Activated CD4-positive, alpha-beta T cell treated with anti-CD3 and anti-CD28 coated beads, Interleukin-2, amount 50 U/mL, for 4 hours (primary cell): ENCODE results near the gene VAV3.
"Not testable (repeated sequence)": the region's sequence is repeated elsewhere in the genome, so short reads cannot be mapped to it uniquely, and the experiment has no call there.

ENCODE experiments used
- DNase-seq, 2 experiments: peaks; one replicate each; pipeline ENCODE4 v3.0.0-alpha.2; 2020

Gene VAV3

DNA sequence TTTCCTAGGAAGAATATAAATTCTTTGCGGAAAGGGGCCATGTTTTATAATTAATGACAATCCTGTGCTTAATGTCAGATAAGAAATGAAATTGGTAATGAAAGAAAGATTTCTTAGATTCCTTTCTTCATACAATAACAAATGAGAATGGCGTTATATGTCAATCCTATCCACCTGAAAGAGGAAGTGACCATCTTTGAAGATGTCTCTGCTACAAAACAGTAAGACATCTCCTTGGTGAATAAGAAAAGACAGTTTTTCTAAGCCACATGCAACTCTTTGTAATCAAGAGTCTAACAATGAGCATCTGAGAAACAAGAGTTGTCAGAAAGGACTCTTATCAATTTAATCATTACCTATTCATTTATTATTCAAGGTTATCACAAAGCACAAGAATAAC lies 286.0 kb downstream of the VAV3 start:
- DNase-seq = no peak

DNA sequence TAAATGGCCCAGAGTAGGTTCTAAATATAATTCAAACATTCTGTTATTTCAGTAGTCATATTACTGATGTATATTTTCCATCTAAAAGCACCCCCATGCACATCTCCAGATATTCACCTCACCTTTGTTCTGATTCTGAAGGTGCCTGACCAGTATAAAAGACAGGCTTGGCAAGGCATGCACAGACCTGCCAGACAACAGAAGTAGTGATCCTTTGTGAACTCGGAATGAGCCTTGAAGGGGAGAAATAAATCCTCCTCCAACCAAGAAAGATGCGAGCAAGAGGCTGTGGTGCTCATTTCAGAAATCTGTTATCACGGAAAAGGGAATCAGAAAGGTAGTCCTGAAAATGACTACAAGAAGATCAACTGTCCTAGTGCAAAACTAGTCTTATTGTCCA lies 287.3 kb downstream of the VAV3 start:
- no peak for DNase-seq

DNA sequence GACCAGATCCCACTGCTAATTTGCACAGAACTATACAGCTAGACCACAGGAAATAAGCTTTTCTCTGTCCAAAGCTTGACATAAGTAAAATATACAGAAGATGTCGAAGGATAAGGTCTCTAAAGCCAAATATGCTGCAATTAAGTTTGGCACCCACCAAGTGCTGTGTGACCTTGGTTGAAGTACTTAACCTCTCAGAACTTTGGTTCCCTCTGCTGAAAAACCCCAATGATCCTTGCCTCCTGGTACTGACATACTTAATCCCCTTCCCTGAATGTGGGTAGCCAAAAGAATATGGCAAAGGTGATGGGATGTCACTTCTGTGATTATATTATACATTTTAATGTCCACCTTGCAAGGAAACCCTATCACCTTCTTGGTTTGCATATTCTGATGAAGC lies 290.5 kb downstream of the VAV3 start:
- DNase-seq = no peak

DNA sequence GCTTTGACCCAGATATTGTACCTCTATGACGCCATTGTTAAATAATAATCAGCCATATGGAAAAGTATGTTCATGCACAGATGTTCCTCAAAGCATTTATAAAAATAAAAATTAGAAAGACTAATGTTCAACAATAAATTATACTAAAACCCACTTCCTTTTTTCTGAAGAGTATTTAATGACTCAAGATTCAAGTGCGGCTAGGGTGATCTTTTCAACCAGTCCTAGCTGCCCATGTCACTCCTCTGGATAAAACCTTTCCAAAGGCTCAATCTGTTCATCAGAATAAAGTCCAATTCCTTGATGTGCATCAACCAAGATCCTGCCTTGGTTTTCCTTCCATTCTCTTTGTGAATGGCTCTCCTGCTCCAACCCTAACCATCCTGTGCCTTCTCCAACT lies 292.0 kb downstream of the VAV3 start:
- no peak for DNase-seq

DNA sequence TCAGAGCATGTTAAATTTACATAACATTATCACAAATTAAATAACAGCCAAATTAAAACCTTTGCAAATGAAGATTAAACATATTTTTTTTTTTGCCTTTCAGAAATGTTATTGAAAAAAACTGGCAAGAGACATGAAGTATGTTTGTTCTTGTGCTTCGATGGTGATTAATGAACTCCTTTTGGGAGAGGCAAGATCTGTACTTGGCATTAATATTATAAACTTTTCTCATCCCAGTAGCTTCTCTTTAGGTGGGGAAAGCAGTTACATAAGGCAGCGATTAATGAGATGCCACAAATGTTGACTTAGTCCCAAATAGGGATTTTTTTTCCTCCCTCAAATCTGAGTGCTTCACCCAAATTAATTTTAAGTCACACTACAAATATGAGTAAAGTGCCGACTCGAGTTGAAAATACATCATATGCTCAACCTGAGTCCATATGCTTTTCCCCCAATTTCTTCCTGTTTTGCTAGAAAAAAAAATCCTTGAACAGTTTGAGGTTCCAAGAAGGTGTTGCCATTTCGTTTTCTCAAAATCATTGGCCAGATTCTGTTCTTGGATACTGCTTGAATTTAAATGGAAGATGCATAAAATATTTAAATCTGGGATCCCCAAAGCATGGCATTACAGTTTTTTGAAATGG lies 294.5 kb downstream of the VAV3 start:
- no peak for DNase-seq

DNA sequence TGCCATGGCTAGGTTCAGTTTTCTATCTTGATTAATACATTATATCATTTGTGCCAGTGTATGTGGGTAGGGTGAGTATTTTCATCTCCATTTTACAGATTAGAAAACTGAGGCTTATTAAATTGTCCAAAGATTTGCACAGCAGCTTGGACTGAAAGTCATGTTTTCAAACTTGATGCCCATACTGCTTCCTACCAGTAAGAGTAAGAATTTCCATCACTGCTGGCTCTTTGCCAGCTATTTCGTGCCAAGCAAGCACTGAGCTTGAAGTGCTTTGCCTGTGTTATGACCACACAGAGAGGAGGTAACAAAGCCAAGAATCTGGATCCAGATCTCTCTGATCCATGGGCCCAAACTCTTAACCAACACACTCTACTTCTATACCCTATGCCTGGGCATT lies 295.0 kb downstream of the VAV3 start:
- DNase-seq = no peak

DNA sequence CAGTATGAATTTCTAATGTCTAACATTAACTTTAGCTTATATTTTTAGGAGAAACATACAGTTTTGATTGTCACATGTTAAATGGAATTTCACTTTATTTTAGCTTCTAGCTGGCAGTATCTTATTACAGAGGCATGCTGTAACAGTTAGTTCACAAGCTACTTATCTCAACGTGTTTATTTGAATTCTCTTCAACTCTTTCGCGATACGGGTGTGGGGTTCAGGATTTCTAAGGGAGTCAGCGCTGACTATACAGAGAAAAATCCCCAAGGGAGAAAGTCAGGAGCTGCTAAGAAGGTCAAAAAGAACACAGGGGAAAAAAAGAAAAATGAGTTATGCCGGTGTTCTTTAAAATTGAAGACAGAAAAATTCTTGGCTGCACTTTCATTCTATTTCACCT lies 296.2 kb downstream of the VAV3 start:
- DNase-seq = no peak

DNA sequence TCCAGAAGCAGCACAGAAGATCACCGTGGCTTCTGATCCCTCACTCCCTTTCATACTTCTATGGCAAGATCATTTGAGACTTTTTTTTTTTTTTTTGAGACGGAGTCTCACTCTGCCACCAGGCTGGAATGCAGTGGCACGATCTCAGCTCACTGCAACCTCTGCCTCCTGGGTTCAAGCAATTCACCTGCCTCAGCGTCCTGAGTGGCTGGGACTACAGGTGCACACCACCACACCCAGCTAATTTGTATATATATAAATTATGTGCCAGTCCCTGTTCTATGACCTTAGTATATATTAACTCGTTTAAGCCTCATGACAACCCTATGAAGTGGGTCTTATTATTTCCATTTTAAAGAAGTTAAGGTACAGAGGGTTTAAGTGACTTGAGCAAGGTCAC lies 298.5 kb downstream of the VAV3 start:
- no peak for DNase-seq

DNA sequence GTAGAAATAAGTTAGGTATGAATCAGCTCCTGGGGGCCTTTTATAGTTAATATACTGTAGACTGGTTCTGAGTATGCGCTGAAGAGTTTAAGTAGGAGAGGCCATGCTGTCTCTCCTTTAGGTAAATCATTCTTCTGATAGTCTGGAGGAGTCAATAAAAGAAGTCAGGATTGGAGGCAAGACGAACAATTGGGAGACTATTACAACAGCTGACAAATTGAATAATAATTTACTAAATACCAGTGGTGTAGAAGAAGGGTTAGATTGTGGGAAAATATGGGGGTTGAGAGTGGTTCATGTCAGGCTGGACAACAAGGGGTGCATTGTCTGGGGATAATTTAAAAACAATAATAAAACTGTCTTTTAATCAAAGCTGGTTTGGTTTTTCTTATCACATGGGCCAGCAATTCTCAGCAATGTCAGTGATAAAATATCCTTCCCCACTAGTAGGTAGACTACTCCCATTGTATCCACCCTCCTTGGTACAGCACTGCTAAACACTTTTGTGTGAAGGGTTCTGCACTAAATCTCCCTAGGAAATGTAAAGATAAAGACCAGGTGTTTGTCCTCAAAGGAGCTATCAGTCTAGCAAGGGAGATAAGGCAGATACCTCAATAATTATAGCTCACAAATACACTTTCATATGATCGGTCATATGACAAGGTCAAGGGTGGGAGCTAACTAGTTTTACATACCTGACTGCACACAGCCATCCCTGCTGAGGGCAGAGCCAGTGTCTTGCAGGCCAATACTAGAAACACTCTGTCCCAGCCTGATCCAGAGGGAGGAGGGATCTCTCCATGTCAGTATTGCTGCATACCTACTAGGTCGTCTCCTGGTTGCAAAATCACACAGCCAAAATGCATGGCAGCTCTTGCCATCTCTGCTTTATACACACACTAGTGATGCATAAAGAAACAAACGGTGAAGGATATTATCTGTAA lies 299.7 kb downstream of the VAV3 start:
- no peak for DNase-seq

DNA sequence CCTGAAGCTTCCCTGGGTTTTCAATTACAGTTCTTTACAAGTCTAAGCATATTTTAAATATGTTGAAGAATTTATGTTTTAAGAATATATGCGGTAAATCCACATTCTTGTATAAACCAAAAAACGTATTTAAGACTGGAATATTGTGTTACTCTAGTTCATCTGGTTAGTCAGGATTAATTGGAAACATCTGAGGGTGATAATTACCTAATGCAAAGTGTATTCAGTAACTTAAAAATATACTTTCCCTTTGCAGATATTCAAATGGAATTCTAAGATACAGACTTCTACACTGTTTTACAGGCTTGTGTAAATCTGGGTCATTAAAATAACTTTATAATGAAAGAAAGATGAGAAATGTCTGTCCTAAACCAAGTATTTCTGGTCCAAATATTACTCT lies 302.0 kb downstream of the VAV3 start:
- DNase-seq = no peak

DNA sequence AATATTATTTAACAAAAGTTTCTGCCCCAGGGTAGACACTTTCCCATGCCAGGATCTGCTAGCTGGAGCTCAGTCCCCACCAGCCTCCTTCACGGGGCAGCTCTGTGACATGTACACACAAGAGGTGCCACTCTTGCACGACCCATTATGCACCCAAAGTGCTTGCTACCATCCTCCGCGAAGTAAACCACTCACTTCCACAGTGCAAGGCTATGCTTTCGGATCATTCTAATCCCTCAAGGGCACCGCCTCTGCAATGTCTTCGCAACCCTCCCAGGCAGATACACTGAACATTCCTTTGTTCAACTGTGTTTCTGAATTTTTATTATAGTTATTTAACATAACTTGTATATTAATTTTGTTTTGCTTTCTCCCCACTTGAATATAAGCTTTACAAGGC lies 303.8 kb downstream of the VAV3 start:
- DNase-seq = no peak

DNA sequence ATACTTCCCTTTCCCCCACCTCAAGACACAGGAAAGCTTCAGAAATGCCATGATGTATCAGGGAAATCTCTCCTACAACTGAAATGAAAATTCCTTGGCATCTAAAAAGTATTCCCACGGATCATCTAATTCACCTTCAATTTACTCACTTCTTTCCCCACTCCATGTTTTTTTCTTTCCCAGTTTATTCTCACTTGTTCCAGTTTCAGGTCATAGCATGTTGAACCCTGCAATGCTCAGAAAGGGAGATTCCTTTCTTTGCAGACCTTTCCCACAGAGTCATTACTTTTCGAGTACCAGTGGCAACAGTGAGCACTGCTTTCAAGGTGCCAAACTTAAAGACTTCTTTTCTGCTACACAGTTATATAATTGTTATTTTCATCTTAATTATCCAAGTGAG lies 305.0 kb downstream of the VAV3 start:
- DNase-seq = no peak

DNA sequence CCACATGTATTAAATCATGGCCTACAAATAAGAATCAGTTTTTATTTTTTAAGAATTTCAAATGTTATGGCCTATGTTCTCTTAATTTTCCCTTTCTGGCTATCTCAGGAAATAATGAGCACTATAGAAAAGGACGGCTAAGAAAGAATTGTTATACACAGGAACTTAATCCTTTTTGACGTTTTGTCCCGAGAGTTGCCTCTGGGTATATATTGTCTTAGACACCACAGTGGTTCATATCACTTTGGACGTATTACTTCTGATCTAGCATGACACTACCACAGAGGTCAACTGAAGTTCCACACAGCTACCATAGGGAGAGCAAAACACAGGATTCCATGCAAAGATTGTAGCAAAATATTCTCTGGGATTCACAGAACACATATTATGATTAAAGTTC lies 307.6 kb downstream of the VAV3 start:
- DNase-seq = no peak

DNA sequence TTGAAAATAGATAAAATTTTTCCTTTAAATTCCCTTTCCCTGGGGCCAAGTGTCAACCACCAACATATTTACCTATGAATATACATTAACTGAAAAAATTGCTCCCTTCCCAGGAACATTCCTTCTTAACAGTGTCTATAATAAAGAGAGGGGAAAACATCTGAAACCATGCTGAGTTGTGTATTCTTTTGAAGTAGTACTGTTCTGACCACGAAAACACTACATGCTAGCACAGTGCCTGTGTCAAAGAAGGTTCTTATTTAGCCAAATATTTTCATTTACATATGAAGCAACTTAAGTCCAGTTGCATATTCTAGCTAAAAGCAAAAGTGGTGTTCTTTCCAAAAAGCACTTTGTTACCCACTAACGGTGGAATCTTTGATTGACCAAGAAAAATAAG lies 311.2 kb downstream of the VAV3 start:
- no peak for DNase-seq

DNA sequence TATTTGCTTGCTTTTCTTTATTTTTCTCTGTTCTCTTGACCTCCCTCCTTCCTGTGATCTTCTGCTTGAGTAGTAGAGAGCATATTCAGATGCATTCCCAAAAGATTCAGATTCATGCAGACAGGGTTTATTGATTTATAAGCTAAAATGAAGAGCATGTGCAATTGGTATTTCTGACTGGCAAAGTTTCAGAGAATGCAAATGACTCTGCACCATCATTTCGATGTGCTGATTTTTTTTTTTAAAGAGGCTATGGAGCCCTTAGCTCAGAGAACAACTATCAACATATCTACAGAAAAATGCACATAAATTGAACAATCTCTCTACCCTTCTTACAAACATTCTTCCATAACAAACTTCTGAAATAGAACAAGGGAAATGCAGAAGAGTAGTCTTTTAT lies 312.0 kb downstream of the VAV3 start:
- no peak for DNase-seq

DNA sequence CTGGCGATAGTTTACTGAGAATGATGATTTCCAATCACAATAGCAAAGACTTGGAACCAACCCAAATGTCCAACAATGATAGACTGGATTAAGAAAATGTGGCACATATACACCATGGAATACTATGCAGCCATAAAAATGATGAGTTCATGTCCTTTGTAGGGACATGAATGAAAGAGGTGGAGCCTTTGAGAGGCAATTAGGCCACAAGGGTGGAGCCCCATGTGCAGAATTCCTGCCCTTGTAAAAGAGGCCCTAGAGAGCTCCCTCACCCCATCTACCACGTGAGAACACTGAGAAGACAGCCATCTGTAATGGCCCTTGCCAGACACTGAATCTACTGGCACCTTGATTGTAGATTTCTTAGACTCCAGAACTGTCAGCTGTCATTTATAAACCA lies 314.2 kb downstream of the VAV3 start:
- DNase-seq = not testable (repeated sequence)

DNA sequence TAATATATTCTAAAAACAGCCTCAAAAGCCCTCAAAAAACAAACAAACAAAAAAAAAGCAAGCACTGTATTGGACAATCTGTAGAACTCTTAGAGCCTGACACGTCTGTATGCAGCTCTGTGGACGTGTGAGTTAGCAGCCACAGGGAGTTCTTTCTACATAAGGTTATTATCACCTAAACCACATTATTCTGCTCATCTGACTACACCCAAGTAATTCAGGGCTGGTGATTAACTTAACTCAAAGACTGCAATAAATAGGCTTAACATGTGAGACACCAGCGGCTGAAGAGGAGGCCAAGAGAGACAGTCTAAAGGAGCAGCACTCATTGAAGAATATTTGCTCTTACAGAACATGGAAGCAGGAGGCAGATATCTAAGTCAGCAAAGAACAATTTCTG lies 316.0 kb downstream of the VAV3 start:
- DNase-seq = no peak

DNA sequence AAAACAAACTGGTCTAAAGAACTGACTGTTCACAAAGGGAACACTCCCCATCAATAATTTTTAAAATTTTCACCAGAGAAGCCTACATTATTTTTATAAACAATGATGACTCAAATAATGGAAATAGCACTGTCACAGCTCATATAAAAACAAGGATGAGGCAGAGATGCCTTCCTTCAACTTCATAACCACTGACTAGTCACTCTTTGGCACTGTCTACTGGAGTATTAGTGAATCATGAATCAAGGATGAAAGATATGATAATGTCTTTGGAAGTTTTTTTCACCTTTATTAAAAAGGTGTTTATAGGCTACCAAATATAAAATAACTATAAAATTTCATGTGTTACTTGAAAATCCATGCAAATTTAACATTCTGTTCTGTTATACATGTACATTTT lies 316.9 kb downstream of the VAV3 start:
- no peak for DNase-seq

DNA sequence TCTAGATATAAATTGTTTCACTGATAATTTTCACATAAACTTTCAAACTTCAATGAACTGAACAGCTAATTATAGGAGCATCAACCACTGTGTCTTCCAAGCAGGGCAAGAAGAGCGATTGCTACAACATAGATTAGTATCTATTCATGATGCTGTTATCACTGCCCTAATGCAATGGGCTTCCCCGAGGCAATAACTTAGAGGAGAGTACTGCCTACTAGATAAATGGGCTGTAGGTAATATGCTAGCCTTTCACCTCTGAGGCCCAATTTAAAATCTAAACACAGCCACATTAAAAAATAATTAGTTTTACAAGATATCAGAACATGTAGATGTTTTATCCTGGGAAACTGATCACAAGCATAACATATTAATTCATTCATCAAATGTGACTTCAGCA lies 318.0 kb downstream of the VAV3 start:
- no peak for DNase-seq

DNA sequence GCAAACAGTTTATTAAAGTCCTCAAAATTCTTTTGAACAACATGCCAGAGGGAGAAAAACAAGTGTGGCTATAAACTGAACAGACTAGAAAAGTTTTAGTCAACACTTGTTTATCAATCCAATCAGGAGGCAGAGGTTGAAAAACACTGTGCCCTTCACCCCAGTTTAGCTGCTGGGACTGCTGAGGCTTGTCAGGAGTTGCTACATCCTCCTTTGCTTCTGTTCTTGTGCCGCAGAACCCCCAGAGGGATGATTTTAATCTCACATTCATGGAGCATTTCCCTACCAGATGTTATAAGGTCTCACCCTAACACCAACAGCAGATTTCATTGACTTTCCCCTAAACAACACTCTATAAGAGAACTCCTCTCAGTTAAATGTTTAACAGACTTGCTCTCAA lies 321.2 kb downstream of the VAV3 start:
- no peak for DNase-seq

DNA sequence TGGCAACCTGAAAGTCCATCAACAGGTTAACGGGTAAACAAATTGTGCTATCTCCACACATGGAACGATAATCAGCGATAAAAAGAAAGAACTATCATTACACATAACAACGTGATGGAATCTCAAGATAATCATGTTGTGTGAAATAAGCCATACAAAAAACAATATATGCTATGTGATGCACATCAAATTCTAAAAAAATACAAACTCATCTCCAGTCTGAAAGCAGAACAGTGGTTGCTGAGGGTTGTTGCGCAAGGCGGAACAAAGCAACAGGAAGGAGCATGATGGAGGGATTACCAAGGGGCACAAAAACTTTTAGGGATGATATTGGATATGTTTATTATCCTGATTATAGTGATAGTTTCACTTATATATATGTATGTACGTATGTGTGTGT lies 324.8 kb downstream of the VAV3 start:
- no peak for DNase-seq

DNA sequence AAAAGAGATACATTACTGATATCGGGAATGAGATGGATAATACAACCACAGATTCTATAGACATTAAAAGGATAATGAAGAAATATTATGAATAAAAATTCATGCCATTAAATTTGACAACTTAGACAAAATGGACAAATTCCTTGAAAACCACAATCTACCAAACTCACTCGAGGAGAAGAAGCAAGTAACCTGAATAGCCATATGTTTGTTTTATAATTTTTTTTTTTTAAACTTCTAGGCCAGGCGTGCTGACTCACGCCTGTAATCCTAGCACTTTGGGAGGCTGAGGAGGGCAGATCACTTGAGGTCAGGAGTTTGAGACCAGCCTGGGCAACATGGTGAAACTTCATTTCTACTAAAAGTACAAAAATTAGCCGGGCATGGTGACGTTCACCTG lies 327.9 kb downstream of the VAV3 start:
- DNase-seq = no peak

DNA sequence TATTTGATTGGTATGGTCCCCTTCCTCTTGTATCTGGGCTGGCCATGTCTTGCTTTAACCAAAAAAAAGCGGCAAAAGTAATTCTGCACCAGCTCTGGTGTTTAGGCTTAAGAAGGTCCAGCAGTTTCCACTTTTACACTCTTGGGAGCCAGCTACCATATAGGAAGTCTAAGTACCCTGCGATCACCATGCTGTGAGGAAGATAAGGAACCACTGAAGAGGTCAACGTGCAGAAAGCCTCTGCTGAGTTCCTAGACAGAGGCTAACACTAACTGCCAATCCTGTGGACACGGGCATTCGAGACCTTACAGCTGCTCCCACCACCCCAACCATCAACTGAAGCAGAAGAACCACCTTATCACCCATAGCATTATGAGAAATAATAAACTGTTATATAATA lies 331.4 kb downstream of the VAV3 start:
- no peak for DNase-seq

DNA sequence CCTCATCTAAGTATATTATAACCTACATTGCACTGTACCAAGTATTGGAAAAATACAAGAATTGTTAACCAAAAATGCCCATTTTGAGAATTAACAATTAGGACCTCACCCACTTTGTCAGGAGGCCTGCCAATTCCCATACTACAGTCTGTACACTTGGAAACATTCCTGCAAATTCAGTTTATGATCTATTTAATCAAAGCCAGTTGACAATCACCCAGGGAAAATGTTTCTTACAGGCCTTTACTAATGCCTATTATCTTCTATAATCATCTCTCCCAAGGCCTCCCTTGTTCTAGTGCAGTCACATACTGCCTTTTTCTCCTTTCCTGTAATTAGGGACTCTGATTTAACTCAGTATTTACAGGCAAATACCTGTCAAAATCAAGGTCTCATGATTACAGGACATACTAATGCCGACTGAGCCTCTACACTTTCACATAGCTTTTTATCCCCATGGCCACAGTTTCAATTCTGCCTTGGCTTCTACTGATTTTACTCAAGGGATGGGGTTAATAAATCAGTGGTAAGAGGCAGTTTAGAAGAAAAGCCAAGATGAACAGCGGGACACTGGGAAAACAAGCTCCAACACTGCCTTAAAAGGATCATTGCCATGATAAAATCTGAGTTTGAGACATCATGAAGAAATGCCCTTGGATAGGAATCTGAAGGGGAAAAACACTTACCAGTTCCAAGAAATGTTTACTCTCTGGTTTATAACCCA lies 338.7 kb downstream of the VAV3 start:
- no peak for DNase-seq
